Activated naive CD8-positive, alpha-beta T cell treated with anti-CD3 and anti-CD28 coated beads, Interleukin-2, amount 50 U/mL, for 24 hours (primary cell): ENCODE measurements around the gene P2RY4.
"Not testable (repeated sequence)": the region's sequence is repeated elsewhere in the genome, so short reads cannot be mapped to it uniquely, and the experiment has no call there.

Experiments
- ATAC-seq: fragments of 150-1000 bp; cut with Tn5 transposase; one replicate; pipeline ENCODE4 v1.10.0; 2021
- DNase-seq: peaks from one replicate; pipeline ENCODE4 v3.0.0; 2021
- H3K27ac Mint-ChIP-seq: one replicate; pipeline ENCODE4 v1.8.0; 2021; ENCODE audit warnings: mild to moderate bottlenecking, mixed read lengths
- H3K27me3 Mint-ChIP-seq: one replicate; pipeline ENCODE4 v1.8.0; 2021; ENCODE audit warnings: mixed read lengths
- H3K36me3 Mint-ChIP-seq: one replicate; pipeline ENCODE4 v1.8.0; 2021; ENCODE audit warnings: low read depth, mixed read lengths
- H3K4me1 Mint-ChIP-seq: one replicate; pipeline ENCODE4 v1.8.0; 2021; ENCODE audit warnings: mixed read lengths
- H3K4me3 Mint-ChIP-seq: one replicate; pipeline ENCODE4 v1.8.0; 2021; ENCODE audit warnings: mild to moderate bottlenecking, moderate library complexity, mixed read lengths
- H3K9me3 Mint-ChIP-seq: one replicate; pipeline ENCODE4 v1.8.0; 2021; ENCODE audit warnings: mixed read lengths

The P2RY4 gene

DNA sequence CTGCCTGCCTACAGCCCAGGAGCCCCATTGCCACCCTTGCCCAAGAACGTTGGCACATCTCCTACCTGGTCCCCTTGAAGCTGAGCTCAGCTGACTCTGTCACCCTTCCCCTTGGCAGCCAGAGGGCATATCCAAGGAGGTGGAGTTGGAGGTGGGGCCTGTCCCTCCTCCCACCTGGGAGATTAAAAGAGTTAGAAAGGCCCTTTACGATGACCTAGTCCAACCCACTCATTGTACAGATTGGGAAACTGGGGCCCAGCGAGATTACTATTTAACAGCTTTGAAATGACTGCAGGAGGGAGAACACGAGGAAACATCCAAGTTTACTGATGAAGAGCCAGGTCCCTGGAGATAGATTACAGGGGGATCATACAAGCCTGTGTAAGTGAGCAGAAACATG lies at the start of gene P2RY4:
TSS of gene P2RY4 (minus strand) at position 101 of the 400 bp plus-strand sequence. CDS start 580 bp downstream, outside the sequence.
- Mint-ChIP-seq H3K4me3 (no peak within 1 kb of the TSS), H3K27ac (no peak within 1 kb of the TSS), H3K4me1 (peaks cover 4% of the 10 kb centered on the region), H3K36me3 (peaks cover under 1% of the 10 kb centered on the region), H3K27me3 (no peaks in the 10 kb centered on the region), H3K9me3 (no peaks in the 10 kb centered on the region)
- no peak for DNase-seq
- ATAC-seq: no peak

GRCh38 chrX:70301716-70302115 lies 41.7 kb upstream of the P2RY4 start:
- no peak overlapping the region for H3K4me3 Mint-ChIP-seq
- H3K9me3 Mint-ChIP-seq: no peaks in the 10 kb centered on the region
- H3K27me3 Mint-ChIP-seq: no peaks in the 10 kb centered on the region
- no peak for ATAC-seq
- H3K27ac Mint-ChIP-seq: no peak overlapping the region
- DNase-seq: no peak
- no peaks in the 10 kb centered on the region for H3K4me1 Mint-ChIP-seq
- H3K36me3 Mint-ChIP-seq: peaks cover 43% of the 10 kb centered on the region

DNA sequence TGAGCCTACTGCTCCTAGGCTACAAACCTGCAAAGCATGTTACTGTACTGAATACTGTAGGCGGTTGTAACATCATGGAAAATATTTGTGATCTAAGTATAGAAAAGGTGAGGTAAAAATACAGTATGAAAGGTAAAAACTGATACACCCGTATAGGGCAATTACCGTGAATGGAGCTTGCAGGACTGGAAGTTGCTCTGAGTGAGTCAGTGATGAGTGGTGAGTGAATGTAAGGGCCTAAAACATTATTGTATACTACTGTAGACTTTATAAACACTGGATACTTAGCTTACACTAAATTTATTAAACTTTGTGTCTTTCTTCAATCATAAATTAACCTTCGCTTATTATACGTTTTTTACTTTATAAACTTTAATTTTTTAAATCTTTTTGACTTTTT lies 33.6 kb upstream of the P2RY4 start:
- Mint-ChIP-seq H3K27me3 (no peaks in the 10 kb centered on the region), H3K36me3 (peaks cover 11% of the 10 kb centered on the region), H3K9me3 (no peaks in the 10 kb centered on the region), H3K27ac (no peak overlapping the region), H3K4me3 (no peak overlapping the region), H3K4me1 (peaks cover 19% of the 10 kb centered on the region)
- ATAC-seq (no peak), DNase-seq (no peak)

- Mint-ChIP-seq H3K4me3 (no peak overlapping the region), H3K9me3 (no peaks in the 10 kb centered on the region), H3K4me1 (peaks cover 19% of the 10 kb centered on the region), H3K27me3 (no peaks in the 10 kb centered on the region), H3K36me3 (peaks cover 11% of the 10 kb centered on the region), H3K27ac (no peak overlapping the region)
- no peak for DNase-seq
- no peak for ATAC-seq
Measured at GRCh38 chrX:70292788-70293187, 32.8 kb upstream of the P2RY4 start.

GRCh38 chrX:70289793-70290770 lies 30.1 kb upstream of the P2RY4 start, which contains the start of the genes KIF4A and PDZD11:
KIF4A (plus strand) TSS chrX:70290104; CDS start chrX:70290459, 355 bp downstream.
PDZD11 (minus strand) TSS chrX:70289927; CDS start chrX:70289341, 586 bp downstream.
- Mint-ChIP-seq H3K27me3 (no peaks in the 10 kb centered on the region), H3K4me3 (peak within 1 kb of the TSS; percentile 91), H3K4me1 (peaks cover 19% of the 10 kb centered on the region), H3K36me3 (peaks cover 12% of the 10 kb centered on the region), H3K27ac (peak within 1 kb of the TSS; percentile 75), H3K9me3 (no peaks in the 10 kb centered on the region)
- ATAC-seq: peak; percentile 99
- DNase-seq: peak; percentile 80

DNA sequence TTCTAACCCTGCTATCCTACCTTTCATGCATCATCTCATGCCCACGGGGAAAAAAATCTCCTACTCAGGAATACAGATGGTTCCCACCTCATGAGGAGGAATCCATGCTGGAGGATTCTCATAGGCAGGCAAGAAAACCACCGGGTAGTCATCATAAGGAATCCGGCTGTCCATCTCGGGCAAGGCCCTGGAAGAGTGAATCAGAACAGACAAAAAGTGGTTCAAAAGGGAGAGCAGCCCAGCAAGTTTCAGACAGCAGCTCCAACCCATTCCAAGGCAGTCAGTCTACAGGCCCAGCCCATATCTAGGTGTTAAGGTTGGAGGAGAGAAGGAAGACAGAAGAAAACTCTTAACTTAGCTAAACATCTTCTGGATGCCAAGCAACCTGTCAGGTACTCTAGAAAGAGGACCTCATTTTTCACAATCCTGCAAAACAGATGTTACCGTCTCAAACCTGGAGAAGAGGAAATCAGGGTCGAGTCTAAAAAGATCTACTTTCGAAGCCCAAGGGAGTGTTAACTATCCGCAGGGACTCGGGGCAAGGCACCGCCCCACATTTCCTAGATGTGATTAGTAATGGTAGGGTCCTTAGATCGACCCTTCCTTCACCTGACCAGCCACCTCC lies 29.3 kb upstream of the P2RY4 start:
- Mint-ChIP-seq H3K4me3 (peak overlapping the region; percentile 91), H3K4me1 (peaks cover 19% of the 10 kb centered on the region), H3K9me3 (no peaks in the 10 kb centered on the region), H3K27me3 (no peaks in the 10 kb centered on the region), H3K36me3 (peaks cover 12% of the 10 kb centered on the region), H3K27ac (peak overlapping the region; percentile 75)
- ATAC-seq: no peak
- no peak for DNase-seq

- Mint-ChIP-seq H3K4me1 (no peaks in the 10 kb centered on the region), H3K27ac (no peak within 1 kb of the TSS), H3K9me3 (no peaks in the 10 kb centered on the region), H3K27me3 (no peaks in the 10 kb centered on the region), H3K4me3 (no peak within 1 kb of the TSS), H3K36me3 (peaks cover 6% of the 10 kb centered on the region)
- no peak for ATAC-seq
- DNase-seq: no peak
Measured at GRCh38 chrX:70281951-70282350, 21.9 kb upstream of the P2RY4 start, which contains the start of gene RAB41. RAB41 (plus strand) TSS chrX:70282172; CDS start chrX:70282218, 46 bp downstream.

GRCh38 chrX:70280573-70280972 lies 20.6 kb upstream of the P2RY4 start:
- no peak for ATAC-seq
- Mint-ChIP-seq H3K36me3 (no peaks in the 10 kb centered on the region), H3K4me1 (no peaks in the 10 kb centered on the region), H3K27me3 (no peaks in the 10 kb centered on the region), H3K4me3 (no peak overlapping the region), H3K9me3 (no peaks in the 10 kb centered on the region), H3K27ac (no peak overlapping the region)
- no peak for DNase-seq

DNA sequence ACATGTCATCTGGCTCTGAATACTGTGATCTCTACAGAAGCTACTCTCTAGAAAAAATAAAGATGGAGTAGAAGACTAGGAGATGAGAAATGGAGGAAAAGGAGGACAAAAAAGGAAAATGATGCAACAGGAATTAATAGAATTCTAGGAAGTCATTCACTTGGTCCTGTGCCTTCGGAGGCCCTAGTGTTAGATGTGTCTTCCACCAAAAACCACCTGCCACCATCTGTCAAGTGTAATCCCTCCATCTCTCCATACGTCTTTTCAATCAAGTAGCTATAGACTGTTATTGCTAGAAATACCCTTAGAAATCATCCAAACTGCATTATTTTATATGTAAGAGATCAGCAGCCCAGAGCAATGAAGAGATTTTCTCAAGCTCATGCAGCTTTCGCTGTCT lies 19.1 kb upstream of the P2RY4 start:
- no peaks in the 10 kb centered on the region for H3K4me1 Mint-ChIP-seq
- DNase-seq (no peak), ATAC-seq (no peak)
- H3K27ac Mint-ChIP-seq: no peak overlapping the region
- no peaks in the 10 kb centered on the region for H3K9me3 Mint-ChIP-seq
- H3K27me3 Mint-ChIP-seq: no peaks in the 10 kb centered on the region
- H3K4me3 Mint-ChIP-seq: no peak overlapping the region
- no peaks in the 10 kb centered on the region for H3K36me3 Mint-ChIP-seq

DNA sequence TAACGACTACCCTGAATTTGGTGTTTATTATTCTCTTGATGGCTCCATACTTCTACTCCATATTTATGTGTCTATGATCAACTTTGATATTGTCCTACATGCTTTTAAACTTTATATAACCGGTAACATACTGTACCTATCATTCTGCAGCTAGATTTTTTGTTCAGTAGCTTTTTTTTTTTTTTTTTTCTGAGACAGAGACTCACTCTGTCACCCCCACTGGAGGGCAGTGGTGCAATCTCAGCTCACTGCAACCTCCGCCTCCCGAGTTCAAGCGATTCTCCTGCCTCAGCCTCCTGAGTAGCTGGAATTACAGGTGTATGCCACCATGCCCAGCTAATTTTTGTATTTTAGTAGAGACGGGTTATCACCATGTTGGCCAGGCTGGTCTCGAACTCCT lies 14.0 kb upstream of the P2RY4 start:
- not testable (repeated sequence) for DNase-seq, ATAC-seq, H3K4me3 Mint-ChIP-seq, H3K36me3 Mint-ChIP-seq, H3K4me1 Mint-ChIP-seq, H3K27ac Mint-ChIP-seq, H3K9me3 Mint-ChIP-seq, H3K27me3 Mint-ChIP-seq

DNA sequence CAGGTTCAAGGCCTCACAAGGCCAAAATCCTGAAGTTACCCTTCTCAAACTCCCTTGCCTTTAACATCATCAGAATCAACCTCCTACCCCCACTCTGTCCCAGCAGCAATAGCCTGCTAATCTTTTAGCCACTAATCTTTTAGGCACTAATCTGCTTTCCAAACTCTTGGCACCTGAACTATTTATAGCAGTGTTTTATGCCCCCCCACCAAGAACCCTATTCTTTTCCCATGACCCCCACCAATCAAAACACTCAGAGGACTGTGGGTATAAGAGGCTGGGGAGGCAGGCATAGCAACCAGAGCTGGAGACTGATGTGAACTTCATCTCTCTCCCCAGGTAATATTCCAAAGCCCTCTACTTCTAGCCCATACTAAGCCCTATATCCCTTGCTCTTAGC lies 8.0 kb upstream of the P2RY4 start, which contains the start of gene ARR3:
TSS of gene ARR3 (plus strand) at position 301 of the 400 bp plus-strand sequence. CDS start 1,052 bp downstream, outside the sequence.
- Mint-ChIP-seq H3K4me3 (no peak within 1 kb of the TSS), H3K9me3 (no peaks in the 10 kb centered on the region), H3K36me3 (no peaks in the 10 kb centered on the region), H3K27me3 (no peaks in the 10 kb centered on the region), H3K27ac (no peak within 1 kb of the TSS), H3K4me1 (peaks cover 2% of the 10 kb centered on the region)
- ATAC-seq (no peak), DNase-seq (no peak)

GRCh38 chrX:70264784-70265183 lies 4.8 kb upstream of the P2RY4 start:
- no peaks in the 10 kb centered on the region for H3K36me3 Mint-ChIP-seq
- no peak for DNase-seq
- ATAC-seq: no peak
- no peaks in the 10 kb centered on the region for H3K27me3 Mint-ChIP-seq
- H3K9me3 Mint-ChIP-seq: no peaks in the 10 kb centered on the region
- peaks cover 2% of the 10 kb centered on the region for H3K4me1 Mint-ChIP-seq
- no peak overlapping the region for H3K4me3 Mint-ChIP-seq
- no peak overlapping the region for H3K27ac Mint-ChIP-seq

GRCh38 chrX:70262952-70263567 lies 3.1 kb upstream of the P2RY4 start:
- H3K9me3 Mint-ChIP-seq: no peaks in the 10 kb centered on the region
- no peaks in the 10 kb centered on the region for H3K27me3 Mint-ChIP-seq
- peak; percentile 38 for DNase-seq
- ATAC-seq: peak; percentile 76
- H3K4me1 Mint-ChIP-seq: peaks cover 2% of the 10 kb centered on the region
- no peak overlapping the region for H3K4me3 Mint-ChIP-seq
- H3K27ac Mint-ChIP-seq: no peak overlapping the region
- no peaks in the 10 kb centered on the region for H3K36me3 Mint-ChIP-seq

GRCh38 chrX:70257423-70258288 lies 2.3 kb downstream of the P2RY4 start:
- ATAC-seq (no peak), DNase-seq (no peak)
- Mint-ChIP-seq H3K9me3 (peaks cover 7% of the 10 kb centered on the region), H3K36me3 (peaks cover 4% of the 10 kb centered on the region), H3K27me3 (no peaks in the 10 kb centered on the region), H3K4me3 (no peak overlapping the region), H3K4me1 (peaks cover 27% of the 10 kb centered on the region), H3K27ac (no peak overlapping the region)
